ENCODE data around the gene OXCT1.

- TF ChIP-seq CTCF (IDR thresholded peaks at IDR 0.05; ENCODE audit: low read depth, low read length) (no peak), POLR2A (IDR thresholded peaks at IDR 0.05; ENCODE audit: extremely low read depth, insufficient read length) (no peak)
- TF ChIP-seq, protein P1, sequence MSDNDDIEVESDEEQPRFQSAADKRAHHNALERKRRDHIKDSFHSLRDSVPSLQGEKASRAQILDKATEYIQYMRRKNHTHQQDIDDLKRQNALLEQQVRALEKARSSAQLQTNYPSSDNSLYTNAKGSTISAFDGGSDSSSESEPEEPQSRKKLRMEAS (IDR thresholded peaks at IDR 0.05; ENCODE audit: low read depth, low read length), result no peak
Measured at GRCh38 chr5:41796061-41796460, 74.2 kb downstream of the OXCT1 start.
